HEK293T (cell line): ENCODE measurements around the gene SEMA6B.

ENCODE experiments used
- CTCF ChIA-PET: fragments of 350-600 bp; formaldehyde crosslinking; extraction: SDS; loops from one replicate; lab custom pipeline; 2021; ENCODE audit warnings: antibody characterized with exemption, inconsistent platforms; lab: Yijun Ruan, JAX
- POLR2A ChIA-PET: fragments of 350-600 bp; formaldehyde crosslinking; extraction: SDS; loops from one replicate; lab custom pipeline; 2020; ENCODE audit warnings: antibody characterized with exemption, inconsistent platforms; lab: Yijun Ruan, JAX
- DNase-seq: peaks from one replicate; pipeline ENCODE4 v3.0.0; 2012; ENCODE audit warnings: mixed read lengths; ENCODE audit errors: extremely low spot score
- ARNT ChIP-seq: fragments of 450-650 bp; IDR thresholded peaks from 2 replicates; pipeline ENCODE4 v1.6.1; 2017; ENCODE audit warnings: mild to moderate bottlenecking
- BHLHE40 ChIP-seq: fragments of 450-650 bp; IDR thresholded peaks from 2 replicates; pipeline ENCODE4 v1.6.1; 2016; ENCODE audit warnings: mild to moderate bottlenecking, moderate library complexity, borderline replicate concordance
- CTBP1 ChIP-seq: fragments of 450-650 bp; IDR thresholded peaks from 2 replicates; pipeline ENCODE4 v1.6.1; 2016; ENCODE audit warnings: borderline replicate concordance
- ELF4 ChIP-seq: fragments of 450-650 bp; IDR thresholded peaks from 2 replicates; pipeline ENCODE4 v1.6.1; 2017; ENCODE audit warnings: antibody characterized with exemption
- FOXA1 ChIP-seq: fragments of 450-650 bp; IDR thresholded peaks from 2 replicates; pipeline ENCODE4 v1.6.1; 2016; ENCODE audit warnings: mild to moderate bottlenecking
- FOXK2 ChIP-seq: fragments of 450-650 bp; IDR thresholded peaks from 2 replicates; pipeline ENCODE4 v1.6.1; 2016; ENCODE audit warnings: mild to moderate bottlenecking
- FOXM1 ChIP-seq: fragments of 450-650 bp; IDR thresholded peaks from 2 replicates; pipeline ENCODE4 v1.6.1; 2017; ENCODE audit warnings: mild to moderate bottlenecking, borderline replicate concordance
- HDGF ChIP-seq: fragments of 450-650 bp; IDR thresholded peaks from 2 replicates; pipeline ENCODE4 v1.6.1; 2017; ENCODE audit warnings: antibody characterized with exemption, borderline replicate concordance
- L3MBTL2 ChIP-seq: fragments of 450-650 bp; conservative IDR thresholded peaks from 2 replicates; pipeline ENCODE4 v1.6.1; 2016; ENCODE audit warnings: mild to moderate bottlenecking
- LEF1 ChIP-seq: fragments of 450-650 bp; IDR thresholded peaks from 2 replicates; pipeline ENCODE4 v1.6.1; 2017; ENCODE audit warnings: mild to moderate bottlenecking, borderline replicate concordance
- NFRKB ChIP-seq: fragments of 450-650 bp; IDR thresholded peaks from 2 replicates; pipeline ENCODE4 v1.6.1; 2016; ENCODE audit warnings: mild to moderate bottlenecking, moderate library complexity
- PKNOX1 ChIP-seq: fragments of 450-650 bp; IDR thresholded peaks from 2 replicates; pipeline ENCODE4 v1.6.1; 2016
- SP1 ChIP-seq: fragments of 450-650 bp; IDR thresholded peaks from 2 replicates; pipeline ENCODE4 v1.6.1; 2017
- SUZ12 ChIP-seq: fragments of 450-650 bp; IDR thresholded peaks from 2 replicates; pipeline ENCODE4 v1.6.1; 2016; ENCODE audit warnings: mild to moderate bottlenecking
- TARDBP ChIP-seq: fragments of 450-650 bp; IDR thresholded peaks from 2 replicates; pipeline ENCODE4 v1.6.1; 2016
- ZNF384 ChIP-seq: fragments of 450-650 bp; IDR thresholded peaks from 2 replicates; pipeline ENCODE4 v1.6.1; 2016

The SEMA6B gene

DNA sequence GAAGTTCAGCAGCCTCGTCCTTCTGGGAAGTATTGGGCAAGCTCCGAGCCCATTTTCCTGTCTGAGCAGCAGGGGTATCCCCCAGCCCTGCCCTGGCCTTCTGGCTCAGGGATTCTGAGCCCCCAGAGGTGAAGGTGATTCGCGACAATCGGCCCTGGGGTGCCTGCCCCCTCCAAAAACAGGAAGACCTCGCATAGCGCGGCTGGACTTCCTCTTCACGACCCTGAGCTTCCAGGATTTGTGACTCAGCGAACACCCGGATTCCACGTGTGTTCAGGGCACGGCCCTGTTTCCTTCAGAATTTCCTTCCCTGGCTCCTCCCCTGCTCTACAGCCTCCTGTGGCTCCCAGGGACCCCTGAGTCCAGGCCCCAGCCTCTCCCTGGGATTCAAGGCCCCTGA, at the start of gene SEMA6B:
Gene SEMA6B, minus strand, starts transcription at position 116 of the 400 bp plus-strand sequence. CDS start 1,227 bp downstream, outside the sequence.
- ChIA-PET POLR2A (no interaction called here), CTCF (interaction anchor here (0.5 to 1.2 kb wide), 2 partner anchors 7 to 66 kb away, joined by 3 to 6 read pairs; no protein-coding TSS in a partner anchor)
- TF ChIP-seq HDGF: no peak
- TF ChIP-seq LEF1: no peak
- no peak for DNase-seq

GRCh38 chr19:4606921-4607678, 47.6 kb upstream of the SEMA6B start:
- ChIA-PET POLR2A (interaction anchor here (0.6 to 1.0 kb wide), 2 partner anchors 14 to 30 kb away, joined by 3 to 4 read pairs; no protein-coding TSS in a partner anchor), CTCF (interaction anchor here (0.7 to 1.2 kb wide), 4 partner anchors 13 to 40 kb away, joined by 3 to 5 read pairs (median 4); no protein-coding TSS in a partner anchor)
- peak; percentile 95 for TF ChIP-seq PKNOX1
- TF ChIP-seq FOXM1: no peak
- no peak for TF ChIP-seq LEF1
- no peak for TF ChIP-seq CTBP1
- no peak for TF ChIP-seq TARDBP
- TF ChIP-seq SP1: no peak
- peak; percentile 77 for TF ChIP-seq L3MBTL2
- DNase-seq: peak; percentile 73

GRCh38 chr19:4606181-4606580, 46.7 kb upstream of the SEMA6B start:
- TF ChIP-seq L3MBTL2 (no peak), HDGF (no peak), SP1 (no peak), ZNF384 (no peak), FOXM1 (no peak), BHLHE40 (no peak), ARNT (no peak), NFRKB (no peak), CTBP1 (no peak), TARDBP (no peak), FOXA1 (no peak), FOXK2 (no peak), PKNOX1 (no peak), LEF1 (no peak), SUZ12 (no peak), ELF4 (no peak)
- no peak for DNase-seq
- POLR2A ChIA-PET: no interaction called here
- CTCF ChIA-PET: interaction anchor here (1.2 kb wide), 1 partner anchor 27 kb away, joined by 5 read pairs; no protein-coding TSS in a partner anchor

DNA sequence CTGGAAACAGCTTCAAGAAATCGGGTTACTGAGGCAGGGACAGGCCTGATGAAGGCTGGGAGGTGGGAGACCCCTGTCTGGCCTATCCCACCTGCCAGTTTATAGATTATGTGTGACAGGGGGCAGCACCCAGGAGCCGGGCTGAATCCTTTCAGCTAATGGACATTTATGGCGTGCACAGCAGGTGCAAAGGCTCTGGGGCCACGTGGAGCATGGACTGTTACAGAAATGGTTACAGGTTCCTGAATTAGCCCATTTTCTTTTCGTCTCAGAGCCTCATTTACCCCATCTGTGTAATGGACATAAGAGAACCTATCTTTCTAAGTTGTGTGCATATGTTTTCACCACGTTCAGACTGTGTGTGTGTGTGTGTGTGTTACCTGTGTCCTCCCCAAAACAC, 45.4 kb upstream of the SEMA6B start:
- CTCF ChIA-PET: interaction anchor here (1.7 kb wide), 1 partner anchor 28 kb away, joined by 9 read pairs; no protein-coding TSS in a partner anchor
- POLR2A ChIA-PET: no interaction called here
- DNase-seq: no peak
- TF ChIP-seq SP1 (no peak), ZNF384 (no peak), NFRKB (no peak), SUZ12 (no peak), L3MBTL2 (no peak), LEF1 (no peak), HDGF (no peak)

GRCh38 chr19:4602915-4603314, 43.4 kb upstream of the SEMA6B start:
- DNase-seq: no peak
- ChIA-PET CTCF (no interaction called here), POLR2A (no interaction called here)
- no peak for TF ChIP-seq CTBP1

DNA sequence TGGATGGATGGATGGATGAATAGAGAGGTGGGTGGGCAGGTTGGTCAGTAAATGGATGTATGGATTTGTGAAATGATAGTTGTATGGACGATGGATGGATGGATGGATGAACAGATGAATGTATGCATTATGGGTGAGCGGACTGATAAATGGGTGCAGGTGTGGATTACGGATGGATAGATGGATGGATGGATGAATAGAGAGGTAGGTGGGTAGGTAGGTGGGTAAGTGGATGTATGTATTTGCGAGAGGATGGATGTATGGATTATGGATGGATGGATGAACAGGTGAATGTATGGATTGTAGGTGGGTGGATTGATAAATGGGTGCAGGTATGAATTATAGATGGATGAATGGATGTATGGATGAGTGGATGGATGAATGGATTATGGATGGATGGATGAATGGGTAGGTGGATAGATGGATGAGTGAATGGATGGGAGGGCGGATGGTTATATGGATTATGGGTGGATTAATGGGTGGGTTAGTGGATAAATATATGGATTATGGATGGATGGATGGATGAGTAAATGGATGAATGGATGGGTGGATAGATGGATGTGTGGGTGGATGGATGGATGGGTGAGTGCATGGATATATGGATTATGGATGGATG, 42.8 kb upstream of the SEMA6B start:
- no peak for TF ChIP-seq L3MBTL2
- CTCF ChIA-PET: no interaction called here
- DNase-seq: no peak
- POLR2A ChIA-PET: no interaction called here

DNA sequence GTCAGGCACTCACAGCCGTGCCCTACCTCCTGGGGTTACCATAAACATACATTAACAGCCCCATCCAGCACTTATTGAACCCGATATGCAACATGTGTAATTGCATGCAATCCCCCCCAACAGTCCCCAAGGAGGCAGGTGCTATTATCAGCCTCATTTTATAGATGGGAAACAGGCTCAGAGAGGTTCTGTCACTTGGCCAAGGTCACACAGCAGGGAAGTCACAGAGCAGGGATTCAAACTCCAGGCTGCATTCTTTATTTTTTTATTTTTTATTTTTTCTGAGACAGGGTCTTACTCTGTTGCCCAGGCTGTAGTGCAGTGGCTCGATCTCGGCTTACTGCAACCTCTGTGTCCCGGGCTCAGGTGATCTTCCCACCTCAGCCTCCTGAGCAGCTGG, 41.4 kb upstream of the SEMA6B start:
- no peak for DNase-seq
- POLR2A ChIA-PET: no interaction called here
- CTCF ChIA-PET: no interaction called here
- TF ChIP-seq SP1 (no peak), HDGF (no peak), PKNOX1 (no peak), LEF1 (no peak), FOXA1 (no peak), BHLHE40 (no peak)
